GM18858 (cell line): ENCODE data around the gene SMOC1.

Source experiments
- ATAC-seq: cut with Tn5 transposase; IDR thresholded peaks from one replicate; pipeline ENCODE4 v1.9.1; 2021; ENCODE audit not compliant: unreplicated experiment

The SMOC1 gene

DNA sequence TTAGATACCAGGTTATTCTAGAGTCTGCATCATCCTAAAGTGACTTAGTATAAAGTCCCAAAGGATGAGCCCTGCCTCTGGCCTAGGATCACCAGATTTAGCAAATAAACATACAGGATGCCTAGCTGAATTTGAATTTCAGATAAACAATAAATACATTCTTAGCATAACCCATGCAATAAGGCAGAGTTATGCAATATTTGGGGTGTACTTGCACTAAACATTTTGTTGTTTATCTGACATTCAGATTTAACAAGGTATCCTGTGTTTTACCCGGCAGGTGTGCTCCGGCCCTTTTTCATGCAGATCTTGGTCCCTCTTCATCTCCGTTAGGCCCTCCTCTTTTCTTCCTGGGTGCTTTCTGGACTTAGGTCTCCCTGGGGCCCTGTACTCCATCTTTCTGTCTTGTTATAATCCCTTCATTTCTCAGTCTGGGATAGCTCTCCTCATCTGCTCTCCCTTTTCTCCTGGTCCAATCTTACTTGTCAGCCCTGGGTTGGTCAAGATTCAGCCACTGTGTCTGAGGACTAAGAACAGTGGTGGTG, 18.1 kb upstream of the SMOC1 start:
- no peak for ATAC-seq

DNA sequence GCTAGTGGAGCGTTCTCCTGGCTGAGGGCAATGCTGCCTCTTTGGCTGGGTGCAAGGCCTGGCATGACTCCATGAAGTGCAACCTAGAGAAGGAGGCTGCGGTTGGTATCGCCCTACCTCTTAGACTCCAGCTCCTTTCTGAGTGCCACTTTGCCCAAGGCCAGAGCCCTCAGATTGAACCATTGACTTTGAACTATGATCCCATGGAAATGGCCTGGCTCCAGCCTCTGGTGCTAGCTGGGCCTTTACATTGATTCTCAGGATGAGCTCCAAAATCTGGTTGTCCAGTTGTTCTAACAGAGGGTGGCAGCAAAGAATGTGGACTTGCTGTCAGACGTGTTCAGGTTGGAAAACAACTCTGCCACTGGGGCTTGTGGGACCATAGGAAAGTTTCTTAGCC, 16.1 kb upstream of the SMOC1 start:
- ATAC-seq, result no peak

DNA sequence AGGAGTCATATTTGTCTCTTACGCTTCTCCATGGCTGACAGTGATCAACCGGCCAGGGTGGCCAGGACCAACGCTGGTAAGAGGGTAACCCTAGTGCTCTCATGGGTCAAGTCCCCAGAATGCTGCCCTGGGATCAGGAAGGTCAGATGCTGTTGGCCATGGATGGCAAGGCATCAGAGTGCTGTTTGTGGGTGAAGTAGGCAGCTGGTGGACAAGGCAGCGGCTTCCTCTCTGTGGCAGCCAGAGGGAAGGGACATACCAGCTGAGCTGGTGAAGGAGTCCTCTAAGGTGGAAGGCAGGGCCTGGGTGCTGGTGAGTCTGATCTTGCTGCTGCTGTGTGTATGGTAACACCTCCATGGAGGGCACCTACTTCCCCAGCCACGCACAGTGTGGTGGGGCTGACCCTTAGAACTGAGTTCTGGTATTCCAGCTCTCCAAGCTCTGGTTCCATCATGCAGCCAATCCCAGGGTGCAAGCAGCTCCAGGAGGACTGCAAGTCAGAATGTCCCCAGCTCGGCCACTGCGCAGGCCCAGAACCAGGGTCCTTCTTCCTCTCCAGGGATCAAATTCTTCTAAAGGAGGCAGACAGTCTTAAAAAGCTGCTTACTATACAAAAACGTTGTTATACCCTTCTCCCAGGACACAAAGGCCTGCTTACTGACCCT, 13.4 kb upstream of the SMOC1 start:
- ATAC-seq, result no peak

DNA sequence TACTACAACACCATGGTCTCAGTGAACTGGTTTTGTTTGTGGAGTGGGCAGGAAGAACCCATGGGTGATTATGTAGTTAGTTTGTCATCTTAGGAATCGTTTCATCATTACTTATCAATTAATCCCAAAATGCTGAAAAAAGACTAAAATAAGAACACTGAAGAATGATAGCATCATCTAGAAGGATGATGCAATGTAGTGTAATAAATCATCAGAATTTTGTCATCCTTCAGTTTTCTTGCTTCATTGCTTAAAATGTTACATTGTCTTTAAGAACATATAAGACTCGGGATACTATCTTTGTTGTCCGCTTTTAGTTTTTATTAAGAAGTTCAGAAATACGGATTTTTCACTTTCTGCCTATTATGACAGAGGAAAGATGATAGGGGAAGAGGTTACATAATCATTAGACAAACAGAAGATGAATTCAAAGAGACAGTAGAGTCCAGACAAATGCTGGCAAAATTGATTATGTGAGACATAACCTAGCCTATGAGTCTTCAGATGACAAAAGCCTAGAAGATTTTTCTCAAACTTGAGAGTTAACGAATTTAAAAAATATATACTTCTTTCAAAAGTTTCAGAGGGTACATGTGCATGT, 10.8 kb upstream of the SMOC1 start:
- no peak for ATAC-seq

DNA sequence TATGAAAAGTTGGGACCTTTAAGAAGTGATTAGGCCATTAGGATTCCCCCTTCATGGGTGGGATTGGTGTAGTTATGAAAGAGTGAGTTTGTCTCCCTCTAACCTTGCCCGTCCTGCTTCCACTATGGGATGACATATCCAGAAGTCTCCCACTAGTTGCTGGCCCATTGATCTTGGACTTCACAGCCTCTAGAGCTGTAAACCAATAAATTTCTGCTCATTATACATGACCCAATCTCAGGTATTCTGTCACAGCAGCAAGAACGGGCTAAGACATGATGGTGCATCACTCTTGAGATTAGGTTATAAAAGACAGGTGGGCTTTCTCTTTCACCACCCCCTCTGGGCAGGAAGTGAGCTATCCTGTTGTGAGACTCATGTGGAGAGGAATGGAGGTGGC, 8.6 kb upstream of the SMOC1 start:
- ATAC-seq, result no peak

DNA sequence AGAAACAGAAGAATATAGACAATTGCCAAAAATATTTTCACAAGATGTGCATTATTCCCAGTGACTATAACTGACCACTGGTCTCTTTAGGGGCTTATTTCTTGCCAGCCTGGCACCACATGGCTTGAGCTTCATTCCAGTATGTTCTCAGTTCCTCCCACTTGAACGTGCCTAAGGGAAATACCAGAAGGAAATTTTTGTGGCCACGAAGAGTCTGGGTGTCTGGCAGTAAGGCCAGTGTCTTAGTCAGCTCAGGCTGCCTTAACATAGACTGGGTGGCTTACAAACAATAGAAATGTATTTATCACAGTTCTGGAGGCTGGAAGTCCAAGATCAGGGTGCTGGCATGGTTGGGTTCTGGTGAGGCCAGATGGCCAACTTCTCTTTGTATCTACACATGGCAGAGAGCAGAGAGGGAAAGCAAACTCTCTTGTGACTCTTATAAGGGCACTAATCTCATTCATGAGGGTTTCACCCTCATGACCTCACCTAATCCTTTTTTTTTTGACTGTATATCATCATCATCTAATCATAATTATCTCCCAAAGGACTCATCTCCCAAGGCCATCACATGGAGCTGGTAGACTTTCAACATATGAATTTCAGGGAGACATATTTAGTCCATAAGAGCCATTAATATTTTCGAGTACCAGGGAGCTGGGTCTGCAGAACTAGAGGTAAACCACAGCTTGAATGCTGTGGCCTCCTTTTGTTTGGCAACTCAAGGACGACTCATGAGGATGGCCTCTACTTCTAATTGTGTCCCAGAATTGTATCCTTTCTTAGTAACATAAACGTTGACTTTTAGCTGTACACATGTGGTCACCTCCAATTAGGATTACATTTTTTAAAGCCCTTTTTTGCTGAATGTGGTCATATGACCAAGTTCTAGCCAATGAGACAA, 5.1 kb upstream of the SMOC1 start:
- no peak for ATAC-seq

DNA sequence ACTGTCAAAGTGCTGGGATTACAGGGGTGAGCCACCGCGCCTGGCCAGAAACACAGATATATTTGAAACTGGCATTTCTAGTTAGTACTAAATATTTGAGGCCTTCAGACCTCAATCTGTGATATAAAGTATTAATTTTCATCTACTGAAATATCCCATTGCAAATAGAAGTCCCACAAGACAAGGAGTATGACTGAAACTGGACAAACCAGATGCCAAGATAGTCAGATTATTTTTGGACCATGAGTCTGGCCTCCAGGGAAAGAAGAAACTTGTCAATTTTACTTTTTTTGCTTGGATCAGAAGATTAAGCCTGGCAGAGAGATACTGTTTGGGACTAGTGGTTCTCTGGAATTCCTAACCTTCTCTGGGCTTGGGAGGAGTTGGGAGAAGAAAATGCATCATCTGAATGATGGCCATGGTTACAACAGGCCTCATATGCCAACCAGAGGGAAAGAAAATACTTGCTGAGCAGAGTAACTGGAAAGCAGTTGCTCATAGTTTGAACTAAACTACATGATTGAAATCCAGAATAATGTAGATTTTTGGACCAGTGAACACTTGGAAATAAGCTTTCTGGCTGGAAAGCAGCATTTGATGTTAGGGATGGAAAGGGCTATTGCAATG, 2.9 kb upstream of the SMOC1 start:
- no peak for ATAC-seq

DNA sequence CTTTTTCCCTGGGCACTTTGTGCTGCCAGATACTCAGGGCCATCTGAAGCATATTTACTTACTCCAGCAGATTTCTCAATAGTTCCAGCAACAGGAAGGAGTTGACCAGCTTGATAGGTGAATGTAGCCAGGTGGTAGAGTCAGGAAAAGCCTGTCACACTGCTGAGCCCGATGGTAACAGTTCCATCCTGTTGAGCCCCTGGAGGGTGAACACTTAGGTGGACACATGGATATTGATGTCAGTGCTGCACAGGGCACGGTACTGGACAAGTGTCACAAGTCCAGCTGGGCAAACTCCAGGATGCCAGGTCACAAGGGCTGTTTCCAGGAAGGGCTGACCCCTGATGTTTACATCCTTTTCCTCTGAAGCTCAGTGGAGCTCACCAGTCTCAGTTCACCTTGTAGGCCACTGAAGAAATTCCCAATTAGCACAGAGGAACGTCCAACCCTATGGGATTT, 2.3 kb upstream of the SMOC1 start:
- ATAC-seq, result no peak

DNA sequence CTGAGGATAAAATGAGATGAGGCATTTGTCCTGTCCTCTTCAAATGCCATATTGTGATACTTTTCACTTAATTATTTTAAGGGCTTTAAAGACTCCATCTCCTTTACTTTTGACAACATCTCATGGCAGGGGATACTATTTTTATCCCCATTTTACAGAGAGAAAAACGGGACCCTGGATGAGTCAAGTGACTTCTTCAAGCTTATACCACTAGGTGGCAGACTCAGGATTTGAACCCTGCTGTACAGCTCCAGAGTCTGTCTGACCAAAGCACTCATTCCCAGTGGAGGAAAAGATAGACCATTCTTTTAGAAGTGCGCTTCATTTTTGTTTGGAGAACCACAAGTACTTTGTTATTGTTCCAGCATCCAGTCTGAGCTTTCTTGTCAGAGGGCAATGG, 1.7 kb upstream of the SMOC1 start:
- ATAC-seq, result no peak

DNA sequence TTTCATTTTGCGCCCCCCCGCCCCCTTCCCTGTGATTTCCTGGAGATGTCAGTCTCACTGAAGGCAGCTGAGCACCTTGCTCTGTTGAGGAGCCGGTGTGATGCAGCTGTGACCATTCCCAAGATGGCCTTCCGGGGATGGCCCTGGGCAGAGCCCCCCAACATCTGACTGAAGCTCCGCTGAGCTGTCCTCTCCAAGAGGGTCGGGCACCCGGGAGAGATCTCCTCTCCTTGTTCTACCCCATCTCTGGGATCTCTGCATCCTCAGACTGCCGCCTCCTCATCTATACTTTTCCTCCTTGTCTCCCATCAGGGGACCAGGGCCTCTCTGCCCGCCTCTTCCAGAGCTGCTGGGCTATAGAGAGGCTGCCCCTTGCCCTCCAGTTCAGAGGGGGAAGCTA, 965 bp upstream of the SMOC1 start:
- no peak for ATAC-seq

DNA sequence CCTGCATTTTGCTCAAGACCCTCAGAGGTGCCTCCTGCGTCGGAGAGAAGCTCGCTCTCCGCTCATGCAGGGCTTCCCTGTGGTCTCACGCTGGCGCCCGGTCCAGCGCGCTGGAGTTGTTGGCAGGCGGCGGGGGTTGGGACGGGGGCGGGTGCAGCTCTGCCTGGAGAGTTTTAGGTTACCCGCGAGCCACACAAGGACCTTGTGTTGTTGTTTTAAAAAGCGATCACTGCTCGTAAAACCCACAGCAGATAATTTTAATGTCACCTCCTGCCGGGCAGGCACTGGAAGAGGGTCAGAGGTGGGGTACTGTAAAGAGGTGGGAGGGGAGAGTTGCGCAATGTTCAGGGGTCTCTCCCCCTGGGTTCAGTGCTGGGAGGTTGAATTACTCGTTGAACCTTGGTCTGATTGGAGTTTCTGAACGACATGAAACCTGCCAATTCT, 850 bp downstream of the SMOC1 start:
- no peak for ATAC-seq

DNA sequence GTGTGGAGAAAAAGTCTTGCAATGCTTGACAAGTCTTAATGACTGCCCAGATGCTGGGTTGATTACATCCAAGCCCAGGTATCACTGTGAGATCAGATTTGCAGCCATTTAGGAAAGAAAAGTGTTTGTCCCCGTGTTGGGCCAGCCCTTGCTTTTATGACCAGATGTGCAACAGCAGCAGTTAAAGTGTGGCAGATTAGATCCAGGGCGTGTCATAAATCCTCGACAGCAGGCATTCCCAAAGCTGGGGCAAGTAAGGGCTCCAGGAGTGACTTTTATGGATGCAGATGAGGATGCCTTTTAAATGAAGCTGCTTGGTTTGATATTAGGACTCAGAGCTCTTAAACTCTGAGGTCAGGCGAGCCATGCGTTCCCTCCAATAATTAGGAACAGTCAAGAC, 1.7 kb downstream of the SMOC1 start:
- ATAC-seq, result no peak

DNA sequence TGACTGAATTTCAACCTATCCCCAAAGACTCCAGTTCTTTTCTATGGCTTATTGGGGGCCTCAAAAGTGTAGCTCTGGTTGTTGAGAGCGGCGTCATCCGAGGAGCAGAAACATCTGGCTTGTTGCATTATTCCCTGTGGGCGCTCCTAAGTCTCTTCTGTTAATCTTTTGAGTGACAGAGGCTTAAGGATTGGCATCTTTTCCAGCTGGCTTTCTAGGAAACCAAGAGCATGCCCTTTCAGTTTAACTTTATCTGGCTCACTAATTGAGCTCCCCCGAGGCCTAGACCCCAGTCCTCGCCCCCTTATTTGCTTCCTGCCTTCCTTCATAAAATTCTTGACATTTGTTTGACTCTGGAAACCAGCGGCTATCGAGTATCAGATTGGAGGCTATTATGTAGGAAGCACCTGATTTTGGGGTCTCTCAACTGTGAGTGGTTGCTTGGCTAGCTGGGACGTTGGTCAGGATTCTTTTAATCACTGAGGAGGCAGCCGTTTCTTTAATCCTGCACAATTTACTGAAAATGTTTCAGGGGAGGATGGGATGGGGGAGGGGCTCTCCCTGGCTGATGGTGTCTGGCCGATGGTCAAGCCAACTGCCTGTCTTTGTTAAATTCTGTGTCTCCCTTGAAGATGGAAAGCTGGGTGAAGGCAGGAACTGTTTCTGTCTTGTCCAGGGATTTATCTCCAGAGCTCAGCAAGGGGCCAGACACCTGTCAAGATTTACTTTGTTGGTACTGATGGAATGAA, 3.1 kb downstream of the SMOC1 start:
- ATAC-seq, result no peak

DNA sequence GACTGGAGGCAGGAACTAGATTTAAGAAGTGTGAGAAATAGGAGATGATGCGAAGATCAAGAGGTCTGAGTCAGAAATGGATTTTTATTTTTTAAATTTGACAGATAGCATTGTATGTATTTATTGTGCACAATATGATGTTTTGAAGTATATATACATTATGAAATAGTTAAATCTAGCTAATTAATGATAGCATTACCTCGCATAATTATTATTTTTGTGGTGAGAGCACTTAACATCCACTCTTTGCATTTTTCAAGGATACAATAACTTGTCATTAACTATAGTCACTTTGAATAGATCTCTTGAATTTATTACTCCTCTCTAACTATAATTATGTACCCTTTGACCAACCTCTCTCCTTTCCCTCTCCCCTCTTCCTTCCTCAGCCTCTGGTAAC, 3.7 kb downstream of the SMOC1 start:
- ATAC-seq, result no peak

DNA sequence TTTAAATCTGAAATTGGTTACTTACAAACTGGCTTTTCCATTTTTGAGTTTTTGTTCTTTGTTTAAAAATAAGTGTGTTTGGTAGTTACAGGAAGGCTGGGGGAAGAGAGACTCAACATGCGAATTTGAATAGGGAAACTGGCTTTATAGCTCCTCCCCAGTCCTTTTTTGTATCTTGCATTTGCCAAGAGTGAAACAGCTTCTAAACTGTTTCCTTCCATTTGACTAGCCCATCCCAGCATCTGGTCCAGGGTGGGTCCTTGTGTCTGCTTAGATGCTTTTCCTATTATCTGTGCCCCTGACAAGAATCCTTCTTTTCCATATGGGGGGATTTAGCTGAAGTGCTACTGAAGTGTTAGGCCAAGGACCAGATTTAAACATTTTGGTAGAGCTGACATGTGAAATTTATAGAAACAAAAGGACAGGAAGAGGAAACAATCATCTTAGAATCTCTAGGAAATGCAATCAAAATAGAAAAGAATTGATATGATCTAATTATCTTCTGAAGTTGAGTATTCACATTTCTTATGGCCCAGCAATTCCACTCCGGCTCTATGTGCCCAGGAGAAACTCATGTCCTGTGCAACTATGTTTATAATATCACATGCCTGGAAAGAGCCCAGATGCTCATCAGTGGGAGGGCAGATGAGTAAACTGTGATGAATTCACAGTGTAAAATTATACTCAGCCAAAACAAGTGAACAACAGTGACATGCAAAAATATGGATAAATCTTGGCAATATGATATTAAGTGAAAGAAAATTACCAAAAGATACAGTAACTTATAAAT, 7.4 kb downstream of the SMOC1 start:
- ATAC-seq, result no peak

DNA sequence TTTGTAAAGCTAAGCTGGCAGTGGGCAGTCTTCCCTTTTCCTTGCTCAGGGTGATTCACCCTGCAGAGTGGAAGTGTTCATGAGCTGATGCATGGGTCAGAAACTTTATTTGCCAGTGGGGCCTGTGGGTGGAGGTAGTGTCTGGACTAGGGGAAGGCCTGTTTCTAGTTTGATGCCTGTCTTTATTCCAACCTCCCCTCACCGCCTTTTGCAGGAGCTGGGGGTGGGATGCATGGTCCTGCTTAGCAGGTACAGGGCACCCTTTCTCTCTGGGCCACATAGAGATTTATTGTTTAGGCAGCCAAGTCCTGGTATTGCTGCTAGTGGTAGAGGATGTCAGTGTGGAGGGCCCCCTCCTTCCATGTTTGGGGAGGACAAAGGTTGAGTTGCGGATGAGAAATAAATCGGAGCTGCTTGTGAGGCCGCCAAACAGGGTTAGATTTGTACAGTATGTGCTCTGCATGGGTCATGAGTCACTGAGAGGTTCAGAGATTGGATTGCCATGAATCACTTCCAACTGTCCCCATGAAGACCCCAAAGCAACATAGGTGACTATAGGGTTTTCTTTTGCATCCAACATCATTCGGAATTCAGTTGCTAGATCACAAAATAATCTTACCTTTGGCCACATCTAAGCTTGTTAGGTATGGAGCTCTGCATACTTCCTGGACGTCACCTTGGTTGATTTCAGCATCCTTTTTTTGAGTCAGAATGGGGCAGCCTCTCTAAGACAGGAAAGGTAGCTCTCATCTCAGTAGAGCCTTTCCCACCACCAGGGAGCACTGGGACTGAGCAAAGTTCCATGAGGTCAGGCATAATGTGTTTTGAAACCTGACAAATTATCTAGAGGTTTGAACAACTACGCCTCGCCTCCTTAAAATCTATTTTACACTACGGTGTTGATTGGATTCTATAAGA, 8.8 kb downstream of the SMOC1 start:
- no peak for ATAC-seq

DNA sequence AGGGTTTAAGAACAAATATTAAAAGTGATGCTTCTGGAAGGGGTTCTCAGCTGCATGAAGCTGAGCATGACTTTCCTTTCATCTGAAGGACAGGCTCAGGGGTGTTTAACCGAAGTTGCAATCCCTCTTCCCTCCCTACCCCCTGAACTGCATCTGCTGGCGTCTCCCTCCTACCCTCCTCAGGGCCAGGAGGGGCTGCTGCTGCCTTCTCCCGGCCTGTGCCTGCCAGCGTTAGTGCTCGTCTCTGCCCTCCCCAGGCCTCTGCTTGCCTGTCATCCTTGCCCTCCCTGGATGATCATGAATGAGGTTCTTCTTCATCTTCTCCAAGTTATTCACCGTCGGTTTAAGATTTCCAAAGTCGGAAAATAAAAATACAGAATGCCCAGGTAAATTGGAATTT, 12.2 kb downstream of the SMOC1 start:
- no peak for ATAC-seq

DNA sequence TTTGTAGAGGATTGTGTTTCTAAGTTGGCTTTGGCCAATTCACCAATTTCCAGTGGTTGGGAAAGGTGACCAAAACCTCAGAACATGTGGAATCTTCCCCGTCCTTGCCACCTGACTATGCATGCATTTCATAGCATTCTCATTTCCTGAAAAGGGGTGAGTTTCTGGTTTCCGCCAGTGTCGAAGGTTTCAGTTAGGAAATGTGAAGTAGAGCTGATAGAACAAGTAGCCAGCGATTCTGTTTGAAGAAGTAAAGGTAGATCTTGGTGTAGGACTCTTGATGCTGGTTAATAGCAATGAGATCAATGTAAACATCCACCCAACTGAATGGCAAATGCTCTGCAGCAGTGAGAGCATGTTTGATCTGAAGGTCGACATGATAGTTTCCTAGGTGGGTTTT, 15.9 kb downstream of the SMOC1 start:
- no peak for ATAC-seq

DNA sequence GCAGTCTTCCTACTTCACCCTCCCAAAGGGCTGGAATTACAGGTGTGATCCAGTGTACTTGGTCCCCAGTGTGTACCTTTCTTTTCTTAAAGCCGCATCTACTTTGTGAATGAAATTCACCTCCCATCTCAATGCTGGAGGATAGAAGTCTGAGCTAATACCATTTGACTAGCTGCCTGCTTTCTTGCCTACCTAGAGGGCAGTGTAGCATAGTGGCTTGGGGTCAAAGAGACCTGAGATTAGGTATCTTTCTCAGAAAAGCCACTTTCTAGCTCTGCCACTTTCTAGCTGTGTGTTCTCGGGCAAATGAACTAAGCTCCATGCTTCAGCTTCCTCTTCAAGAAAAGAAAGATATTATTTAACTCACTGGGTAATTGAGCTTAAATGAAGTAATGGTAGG, 16.9 kb downstream of the SMOC1 start:
- ATAC-seq, result no peak
